ENCODE data around the gene MEGF11.

Gene MEGF11

DNA sequence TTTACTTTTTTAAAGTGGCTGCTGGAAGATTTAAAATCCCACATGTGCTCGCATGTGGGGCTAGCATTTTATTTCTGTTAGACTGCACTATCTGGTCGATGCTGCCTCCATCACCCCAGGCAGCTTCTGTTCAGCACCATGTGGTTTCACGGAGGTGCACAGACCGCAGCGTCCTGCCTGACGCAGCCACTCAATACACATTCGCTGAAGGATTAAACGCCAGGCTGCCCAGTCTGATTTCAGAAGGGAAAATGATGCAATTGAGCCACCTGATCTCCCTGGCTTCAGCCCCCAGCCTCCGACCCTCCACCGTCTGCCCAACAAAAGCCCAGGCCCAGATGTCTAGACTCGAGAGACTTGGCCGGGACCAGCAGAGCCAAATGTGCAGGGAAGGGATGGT lies 84.5 kb downstream of the MEGF11 start:
- ATAC-seq: no peak

DNA sequence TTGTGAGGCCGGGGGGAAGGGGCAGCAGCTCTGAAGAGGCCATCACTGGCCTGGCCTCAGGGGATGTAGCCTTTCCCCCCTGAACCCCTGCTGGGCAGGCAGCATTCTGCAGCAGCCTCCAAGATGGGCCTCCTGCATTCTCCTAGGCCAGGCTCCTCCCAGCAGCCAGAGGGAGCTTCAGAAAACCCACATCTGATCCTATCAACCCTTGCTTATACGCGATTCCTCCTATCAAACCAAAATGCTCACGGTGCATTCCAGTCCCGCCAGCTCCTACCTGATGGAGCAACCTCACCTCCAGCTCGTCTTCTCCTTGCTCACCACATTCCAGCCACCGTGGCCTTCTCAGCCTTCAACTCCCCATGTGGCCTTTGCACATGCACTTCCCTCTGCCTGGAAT lies 85.7 kb downstream of the MEGF11 start:
- no peak for ATAC-seq

DNA sequence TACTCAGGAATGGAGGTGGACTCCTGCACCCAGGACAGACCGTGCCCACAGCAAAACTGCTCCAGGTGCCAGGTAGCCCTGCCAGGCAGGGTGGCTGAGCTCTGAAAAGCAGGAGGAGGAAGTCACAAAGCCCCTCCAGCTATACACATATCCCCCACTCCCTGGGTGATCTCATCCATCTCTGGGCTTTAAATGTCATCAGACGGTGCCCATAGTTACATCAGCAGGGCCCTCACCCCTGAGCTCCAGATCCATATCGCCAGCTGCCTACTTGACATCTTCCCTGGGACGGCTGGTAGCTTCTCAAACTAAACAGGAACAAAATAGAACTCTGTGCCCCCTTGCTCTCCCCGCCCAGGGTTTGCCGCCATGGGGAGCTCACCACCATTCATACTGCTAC lies 87.7 kb downstream of the MEGF11 start:
- ATAC-seq: no peak

DNA sequence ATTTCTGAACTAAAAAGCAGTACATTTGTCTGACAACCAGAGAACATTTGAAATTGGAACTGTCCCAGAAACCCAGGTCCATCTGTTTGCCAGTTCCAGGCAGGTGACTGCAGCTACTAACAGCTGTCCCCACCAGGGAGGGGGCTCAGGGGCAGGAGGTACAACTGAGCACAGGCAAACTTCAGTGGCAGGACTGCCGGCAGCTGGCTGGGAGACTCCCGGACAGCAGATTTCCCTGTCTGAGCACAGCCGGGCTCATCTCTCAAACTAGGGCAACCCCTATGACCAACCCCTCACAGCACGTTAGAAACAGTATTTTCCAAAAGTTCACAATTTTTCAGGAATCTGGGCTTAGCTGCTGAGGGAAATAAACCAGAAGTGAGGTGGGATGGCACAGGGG lies 88.8 kb downstream of the MEGF11 start:
- no peak for ATAC-seq

DNA sequence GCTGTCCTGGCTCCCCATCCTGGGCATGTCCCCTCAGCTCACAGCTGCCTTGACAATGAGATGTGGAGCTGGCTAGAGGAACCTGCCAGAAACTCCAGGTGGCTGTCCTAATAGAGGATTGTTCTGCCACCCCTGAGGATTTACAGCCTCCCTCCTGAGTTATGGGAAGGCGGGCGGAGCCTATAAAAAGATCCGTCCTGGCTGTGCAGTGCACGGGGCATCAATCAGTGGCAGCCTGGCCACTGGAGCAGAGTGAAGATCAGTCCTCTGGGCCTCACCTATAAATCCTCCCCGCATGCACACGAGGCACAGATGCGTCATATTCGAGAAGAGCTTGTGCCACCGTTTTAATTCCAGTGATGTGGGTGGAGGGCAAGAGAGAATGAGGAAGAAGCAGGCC lies 90.0 kb downstream of the MEGF11 start:
- ATAC-seq: no peak

DNA sequence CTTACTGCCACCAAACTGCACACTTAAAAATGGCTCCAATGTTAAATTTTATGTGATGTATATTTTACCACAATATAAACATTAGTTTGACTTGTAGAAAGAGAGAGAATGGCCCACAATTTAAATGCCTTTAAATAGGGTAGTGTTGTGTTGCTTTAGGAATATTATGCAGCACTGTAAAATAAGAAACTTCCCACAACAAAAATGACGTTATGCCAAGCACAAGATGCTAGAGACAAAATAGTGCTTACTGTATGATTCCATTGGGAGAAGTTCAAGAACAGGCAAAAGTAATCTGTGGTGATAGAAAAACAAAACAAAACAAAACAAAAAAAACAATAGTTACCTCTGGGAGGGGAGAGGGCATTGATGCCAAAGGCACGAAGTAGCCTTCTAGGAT lies 91.3 kb downstream of the MEGF11 start:
- no peak for ATAC-seq

DNA sequence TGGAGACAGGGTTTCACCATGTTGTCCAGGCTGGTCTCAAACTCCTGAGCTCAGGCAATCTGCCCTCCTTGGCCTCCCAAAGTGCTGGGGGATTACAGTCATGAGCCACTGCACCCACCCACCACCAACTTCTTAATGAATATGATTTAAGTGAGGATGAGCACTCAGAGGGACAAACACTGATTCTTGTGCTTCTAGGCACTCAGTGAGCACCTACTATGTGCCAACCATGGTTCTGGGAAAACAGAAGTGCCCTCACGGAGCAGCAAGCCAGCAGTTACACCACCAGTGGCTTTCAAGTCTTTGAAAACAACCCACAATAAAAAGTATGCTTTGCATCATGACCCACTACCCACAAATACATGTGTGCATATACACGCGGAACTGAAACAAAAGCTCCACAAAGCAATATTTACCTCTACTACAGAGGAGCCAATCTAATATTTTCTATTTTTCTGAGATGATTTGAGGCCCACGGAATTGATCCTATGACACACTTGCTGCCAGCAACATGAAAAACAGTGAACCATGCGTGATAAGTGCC lies 91.9 kb downstream of the MEGF11 start:
- ATAC-seq: no peak

DNA sequence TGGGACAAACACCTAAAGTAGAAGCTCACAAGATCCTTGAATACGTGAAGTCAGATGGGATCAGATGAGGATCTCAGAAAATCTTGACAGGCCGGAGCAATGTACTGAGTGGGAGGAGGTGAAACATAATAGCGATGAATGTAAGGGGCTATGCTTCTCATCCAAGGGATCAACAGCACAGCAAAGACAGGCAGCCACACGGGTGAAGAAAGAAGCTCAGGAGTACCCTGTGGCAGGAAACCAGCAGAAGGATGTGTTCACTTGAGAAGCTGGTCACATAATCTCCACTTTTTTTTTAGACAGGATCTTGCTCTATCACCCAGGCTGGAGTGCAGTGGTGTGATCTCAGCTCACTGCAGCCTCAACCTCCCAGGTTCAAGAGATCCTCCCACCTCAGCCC lies 92.4 kb downstream of the MEGF11 start:
- no peak for ATAC-seq

DNA sequence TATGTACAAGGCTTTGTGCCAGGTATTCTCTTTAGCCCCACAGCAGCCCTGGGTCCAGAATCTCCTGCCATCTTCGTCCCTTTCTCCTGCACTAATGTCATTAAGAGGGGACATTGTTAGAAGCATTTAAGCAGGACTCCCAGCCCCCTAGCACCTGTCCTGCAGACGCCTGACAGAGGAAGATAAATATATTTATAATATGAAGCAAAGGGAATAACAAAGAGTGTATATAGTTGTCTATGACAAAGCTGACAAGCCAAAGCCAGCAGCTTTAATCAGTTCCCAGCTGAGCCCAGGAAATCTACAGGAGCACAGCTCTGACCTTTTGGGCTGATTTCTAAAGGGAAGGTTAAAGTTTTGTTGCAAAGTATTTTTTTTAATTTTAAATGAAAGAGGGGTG lies 96.0 kb downstream of the MEGF11 start:
- ATAC-seq: no peak

DNA sequence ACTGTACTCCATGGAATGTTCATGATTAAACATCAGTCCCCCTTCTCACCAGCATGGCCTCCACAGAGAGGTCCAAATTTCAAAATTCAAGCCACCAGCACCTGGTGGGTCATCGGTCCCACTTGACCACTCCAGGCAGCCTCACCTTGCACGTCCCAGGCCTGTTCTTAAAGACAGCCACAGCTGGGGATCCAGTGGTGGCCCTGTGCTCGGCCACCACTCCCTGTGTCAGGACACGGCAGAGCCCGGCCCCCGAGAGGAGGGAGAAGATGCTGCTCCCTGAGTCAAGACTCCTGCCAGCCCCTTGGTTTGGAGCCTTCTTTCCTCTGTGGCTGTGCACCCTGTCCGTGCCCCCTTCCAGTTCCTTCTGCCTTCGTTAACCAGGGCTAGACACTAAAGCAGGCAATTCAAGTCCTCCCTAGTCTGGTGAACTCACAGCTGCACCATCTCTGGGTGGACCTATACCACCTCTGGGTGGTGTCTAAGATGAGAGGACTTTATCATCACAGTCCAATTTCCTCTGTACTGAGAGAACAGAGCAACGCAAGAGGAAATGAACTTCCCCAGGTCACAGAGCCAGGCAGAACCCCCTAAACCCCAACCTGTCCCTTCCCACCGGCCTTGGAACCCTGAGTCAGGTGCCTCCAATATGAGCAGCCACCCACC lies 97.1 kb downstream of the MEGF11 start:
- no peak for ATAC-seq

DNA sequence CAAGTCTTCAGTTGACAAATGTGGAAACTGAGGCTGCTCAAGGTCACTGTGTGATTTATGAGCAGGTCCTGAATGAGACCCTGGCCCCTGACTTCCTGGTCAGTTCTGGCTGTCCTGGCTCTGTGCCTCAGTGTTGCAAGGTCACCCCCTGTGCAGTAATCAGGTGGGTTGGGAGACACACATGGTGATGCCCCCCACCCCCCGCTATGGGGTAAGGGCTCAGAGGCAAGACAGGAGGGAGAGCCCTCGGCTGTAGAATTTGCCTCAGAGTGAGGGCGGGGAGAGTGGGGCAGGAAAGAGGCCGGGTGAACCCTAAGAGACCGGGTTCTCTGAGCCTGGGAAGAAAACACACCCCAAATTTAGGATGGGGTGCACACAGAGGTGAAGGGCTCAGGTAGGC lies 98.5 kb downstream of the MEGF11 start:
- ATAC-seq: no peak

DNA sequence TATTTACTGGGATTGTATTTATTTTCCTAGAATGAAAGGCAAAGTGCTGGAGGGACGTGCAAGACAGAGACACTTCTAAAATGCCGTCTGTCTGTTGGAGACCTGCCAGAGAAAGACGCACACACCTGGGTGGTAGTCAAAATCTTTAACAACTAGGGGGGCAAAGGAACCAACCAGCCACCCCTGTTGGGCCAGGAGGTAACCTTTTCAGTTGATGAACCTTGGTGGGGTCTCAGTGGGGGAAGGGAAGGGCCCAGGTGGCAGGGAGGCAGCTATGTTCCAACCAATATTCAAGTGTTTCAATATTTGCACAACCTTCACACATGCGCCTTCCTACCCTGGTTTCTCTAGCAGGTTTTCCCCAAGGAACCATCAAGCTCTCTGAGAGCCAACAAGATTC lies 99.0 kb downstream of the MEGF11 start:
- ATAC-seq: no peak

DNA sequence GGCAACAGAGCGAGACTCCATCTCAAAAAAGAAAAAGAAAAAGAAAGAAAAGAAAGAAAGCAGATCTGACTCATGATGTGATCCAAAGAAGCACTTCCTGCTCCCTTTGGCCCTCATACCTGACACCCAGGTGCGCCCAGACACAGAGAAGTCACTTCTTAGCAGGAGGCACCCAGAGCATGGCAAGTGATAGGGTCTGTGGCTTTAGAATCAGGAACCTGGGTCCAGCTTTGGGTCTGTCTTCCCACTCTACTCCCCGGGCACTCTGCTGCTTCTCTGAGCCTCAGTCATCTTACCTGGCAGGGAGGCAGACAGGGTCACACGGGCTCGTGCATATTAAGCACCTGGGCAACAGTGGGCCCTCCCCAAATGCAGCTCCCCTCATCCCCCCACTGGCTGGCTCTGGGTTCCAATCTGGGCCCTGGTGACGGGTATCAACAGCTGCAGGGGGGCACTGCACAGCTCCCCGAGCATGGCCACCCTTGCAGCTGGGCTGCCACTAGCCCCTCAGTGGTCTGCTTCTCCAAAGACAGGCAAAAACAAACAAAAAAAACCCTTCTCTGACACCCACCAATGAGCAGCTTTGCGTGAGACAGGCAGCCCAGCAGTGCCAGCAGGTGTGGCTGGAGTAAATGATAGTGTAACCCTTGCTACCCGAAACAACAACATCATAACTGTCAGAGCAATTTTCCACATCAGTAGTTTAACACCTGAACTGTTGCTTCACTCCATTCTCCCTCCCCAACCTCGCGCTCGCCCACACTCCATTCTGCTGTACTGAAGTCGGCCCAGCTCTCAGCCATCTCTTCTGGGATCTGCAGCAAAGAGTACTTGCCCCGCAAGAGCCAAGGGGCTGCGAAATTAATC lies 99.8 kb downstream of the MEGF11 start:
- ATAC-seq: no peak

DNA sequence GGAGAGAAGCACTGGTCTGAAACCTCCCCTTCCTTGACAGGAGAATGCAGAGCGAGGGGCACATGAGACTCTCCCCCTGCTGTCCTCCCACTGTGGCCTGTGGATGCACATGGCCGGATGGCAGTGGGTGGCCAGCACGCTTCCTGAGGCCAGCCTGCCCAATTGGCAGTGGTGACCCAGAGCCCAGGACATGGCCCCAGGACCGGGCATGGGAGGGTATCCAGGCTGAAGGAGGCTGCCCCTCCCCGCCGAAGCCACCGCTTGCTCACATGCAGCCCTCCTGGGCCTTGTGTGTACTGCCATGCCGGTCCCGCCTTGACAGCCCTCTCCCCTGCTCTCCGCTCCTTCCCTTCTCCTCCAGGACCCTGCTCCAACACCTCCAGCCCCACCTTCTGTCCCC lies 100.9 kb downstream of the MEGF11 start:
- ATAC-seq: no peak

DNA sequence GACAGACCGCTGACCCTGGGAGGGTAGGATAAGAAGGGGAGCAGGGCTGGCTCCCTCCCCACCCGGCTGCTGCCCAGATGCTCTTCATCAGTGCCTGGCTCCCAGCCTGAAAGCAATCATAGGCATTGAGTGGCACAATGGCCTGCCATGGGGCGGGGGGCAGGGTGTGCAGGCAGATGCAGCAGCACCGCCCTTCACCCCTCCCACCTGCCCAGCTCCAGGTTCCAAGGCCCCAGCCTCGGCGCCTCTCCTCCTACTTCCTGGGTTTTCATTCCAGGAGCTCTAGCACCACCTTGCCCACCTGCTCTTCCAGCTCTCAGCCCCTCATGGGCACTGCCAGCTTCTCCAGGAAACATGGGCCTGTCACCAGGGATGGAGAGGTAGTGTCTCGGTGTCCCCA lies 101.7 kb downstream of the MEGF11 start:
- ATAC-seq: no peak

DNA sequence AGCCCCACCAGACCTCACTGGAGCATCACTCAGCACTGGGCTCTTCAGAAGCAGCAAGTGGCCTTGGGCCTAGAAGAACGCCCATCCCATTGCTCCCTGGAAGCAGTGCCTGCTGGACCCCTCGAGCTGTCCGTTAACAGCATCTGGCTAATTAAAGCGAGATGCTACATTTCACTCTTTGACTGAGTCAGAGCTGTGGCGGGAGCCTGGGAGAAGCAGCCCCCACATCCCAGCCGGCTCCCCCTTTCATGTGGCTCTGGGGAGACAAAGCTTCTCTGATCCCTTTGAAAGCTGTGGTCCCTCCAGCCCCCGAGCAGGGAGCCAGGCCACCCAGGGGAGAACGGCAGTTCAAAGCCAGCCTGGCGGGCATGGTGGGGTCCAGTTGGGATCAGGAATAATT lies 103.7 kb downstream of the MEGF11 start:
- no peak for ATAC-seq

DNA sequence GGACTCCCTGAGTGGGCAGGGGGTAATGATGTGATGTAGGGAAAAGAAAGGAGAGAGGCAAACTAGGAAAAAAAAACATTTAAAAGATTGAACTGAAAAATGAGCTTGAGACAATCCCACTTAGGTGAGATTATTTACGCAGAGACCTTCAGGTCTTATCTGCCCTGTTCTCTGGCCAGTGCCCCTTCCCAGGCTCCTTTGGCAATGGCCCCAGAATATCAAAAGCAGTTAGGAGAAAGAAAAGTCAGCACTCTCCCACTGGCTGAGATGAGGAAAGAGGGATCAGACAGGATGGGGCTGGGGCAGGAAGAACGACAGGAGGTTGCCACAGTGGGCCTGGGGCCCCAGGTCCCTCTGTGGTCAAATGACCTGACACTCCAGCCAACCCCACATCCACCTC lies 105.4 kb downstream of the MEGF11 start:
- no peak for ATAC-seq

DNA sequence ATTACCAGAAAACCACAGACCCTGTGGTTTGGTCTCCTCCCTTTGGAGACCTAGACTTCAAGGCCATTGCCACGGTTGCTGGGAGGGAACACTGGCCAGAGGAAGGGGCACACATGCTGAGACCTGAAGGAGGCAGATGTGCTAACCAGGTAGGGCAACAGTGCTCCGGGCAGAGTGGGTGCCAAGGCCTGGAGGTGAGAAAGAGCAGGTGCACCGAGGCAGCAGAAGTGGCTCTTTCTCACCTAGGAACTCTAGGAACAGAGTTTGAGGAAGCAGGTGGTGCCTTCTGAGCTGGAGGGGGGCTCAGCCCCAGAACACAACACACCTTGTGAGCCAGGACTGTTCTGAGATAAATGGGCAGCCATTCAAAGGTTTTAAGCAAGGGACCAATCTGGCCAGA lies 106.1 kb downstream of the MEGF11 start:
- no peak for ATAC-seq

DNA sequence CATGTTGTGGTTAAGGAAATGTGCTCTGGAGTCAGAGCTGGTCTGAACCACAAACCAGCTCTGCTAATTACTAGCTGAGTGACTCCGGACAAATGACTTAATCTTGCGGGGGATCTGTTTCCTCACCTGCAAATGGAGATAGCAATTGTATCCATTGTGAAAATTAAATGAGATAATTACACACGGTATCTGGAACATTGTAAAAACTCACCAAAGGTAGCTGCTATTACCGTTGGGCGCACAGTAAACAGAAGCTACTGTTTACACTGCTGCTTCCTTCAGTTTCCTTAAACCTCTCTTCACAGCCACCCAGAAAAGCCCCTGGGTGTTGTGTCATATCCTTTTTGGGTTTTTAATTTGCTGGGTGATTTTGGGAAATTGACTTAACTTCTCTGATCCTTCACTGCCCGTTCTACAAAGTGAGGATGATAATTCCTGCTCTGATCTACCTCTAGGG lies 107.8 kb downstream of the MEGF11 start:
- no peak for ATAC-seq

DNA sequence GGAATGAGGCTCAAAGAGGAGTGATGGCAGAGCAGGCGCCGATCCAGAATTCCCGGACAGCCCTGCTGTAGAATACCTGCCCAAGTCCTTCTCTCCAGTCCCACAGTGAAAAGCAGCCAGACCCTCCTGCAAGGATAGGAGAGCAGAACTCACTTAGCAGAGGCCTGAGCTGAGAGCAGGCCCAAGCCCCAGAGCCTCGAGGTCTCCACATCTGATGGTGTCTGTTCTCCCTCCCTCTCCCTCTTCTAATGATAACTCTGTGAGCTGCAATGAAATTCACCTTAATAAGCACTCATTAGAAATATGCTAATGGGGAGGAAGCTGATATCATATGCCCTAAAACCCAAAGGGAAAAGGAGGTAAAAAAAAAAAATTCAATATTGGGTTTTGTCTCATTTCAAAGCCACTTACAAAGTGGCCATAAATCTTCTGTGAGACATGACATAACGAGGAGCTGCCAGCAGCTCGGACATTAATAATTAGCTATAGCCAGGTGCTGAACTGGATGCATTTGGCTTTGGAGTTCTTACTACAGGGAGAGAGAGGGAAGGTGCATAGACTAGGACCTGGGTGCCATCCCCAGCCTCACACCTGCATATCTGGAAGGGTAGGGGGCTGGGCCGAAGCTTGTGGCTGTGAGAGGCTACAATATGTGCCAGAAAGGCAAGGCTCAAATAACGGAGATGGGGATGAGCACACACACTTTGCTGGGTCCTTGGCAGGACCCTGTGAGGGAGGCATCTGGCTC lies 108.4 kb downstream of the MEGF11 start:
- ATAC-seq: no peak

DNA sequence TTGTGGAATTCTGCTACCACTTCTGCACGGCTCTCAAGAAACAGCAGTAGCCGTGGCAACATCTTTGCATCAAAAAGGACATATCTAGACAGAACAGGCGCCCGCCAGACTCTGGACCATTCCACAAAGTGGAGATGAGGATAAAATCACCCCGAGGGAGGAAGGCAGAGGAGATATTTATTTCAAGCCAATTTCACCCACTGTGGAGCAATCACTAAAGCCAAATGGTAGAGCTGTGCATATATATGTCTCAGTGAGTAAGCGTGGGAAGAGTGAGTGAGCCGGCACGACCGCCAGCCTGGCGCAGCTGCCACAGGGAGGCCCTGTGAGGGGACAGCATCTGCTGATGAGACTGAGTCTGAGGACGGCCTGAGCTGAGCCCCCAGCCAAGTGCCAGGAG lies 111.3 kb downstream of the MEGF11 start:
- no peak for ATAC-seq

DNA sequence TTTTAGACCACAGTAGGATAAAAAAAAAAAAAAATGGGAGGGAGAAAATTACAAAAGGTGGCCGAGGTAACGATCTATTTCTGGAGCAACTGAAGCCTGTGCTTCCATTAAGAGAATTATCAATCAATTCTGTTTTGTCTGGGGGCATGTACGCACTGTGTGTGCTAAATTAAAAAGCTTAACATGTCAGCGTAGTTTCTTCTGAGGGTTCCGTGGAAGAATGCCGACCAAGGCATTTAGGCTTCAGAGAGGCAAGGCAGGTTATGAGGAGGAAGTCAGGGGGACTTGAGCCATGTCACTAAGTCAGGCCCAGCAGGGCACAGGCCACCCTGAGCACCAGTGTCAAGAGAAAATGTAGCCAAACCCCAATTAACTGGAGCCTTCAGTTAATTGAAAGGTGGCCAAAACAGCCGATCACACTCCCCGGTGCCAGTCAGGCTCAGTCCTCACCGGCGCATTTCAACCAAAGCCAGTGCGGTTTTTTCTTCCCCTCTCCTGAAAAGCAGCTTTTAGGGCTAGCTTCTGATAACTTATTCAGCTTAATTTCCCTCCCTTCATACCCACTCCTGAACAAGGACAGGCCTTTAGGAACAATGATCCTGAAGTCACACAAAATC lies 113.9 kb downstream of the MEGF11 start:
- no peak for ATAC-seq
